GM12878 (cell line): ENCODE results near the gene LMAN2L. TPM values are rescaled to one million over a fixed set of nuclear protein-coding genes. Genes with fewer than 3 reads are reported as not detected.

ENCODE experiments used
- ATAC-seq: fragments of 200-7000 bp; cut with Tn5 transposase; 3 replicates; pipeline ENCODE4 v1.9.1; 2020; ENCODE audit warnings: mild to moderate bottlenecking, moderate library complexity
- BruUV-seq: library from RNA; stranded (reverse); fragments of 400-500 nt; replicated peaks from 2 replicates; lab custom pipeline; 2021; lab: Mats Ljungman, UMichigan
- CTCF ChIA-PET: fragments of 300-600 bp; sonication (Branson Sonifier 250); formaldehyde crosslinking; extraction: SDS; loops from one replicate; lab custom pipeline; 2021; ENCODE audit warnings: inconsistent platforms; lab: Yijun Ruan, JAX
- POLR2A ChIA-PET: fragments of 350-600 bp; formaldehyde crosslinking; extraction: SDS; loops from one replicate; lab custom pipeline; 2021; ENCODE audit warnings: inconsistent platforms; lab: Charles Lee
- RAD21 ChIA-PET: fragments of 300-600 bp; sonication (Branson Sonifier 250); formaldehyde crosslinking; loops from one replicate; lab custom pipeline; 2023; ENCODE audit warnings: antibody characterized with exemption; ENCODE audit not compliant: unreplicated experiment; lab: Charles Lee
- SMC1A ChIA-PET: fragments of 300-600 bp; sonication (Branson Sonifier 250); formaldehyde crosslinking; loops from one replicate; lab custom pipeline; 2023; ENCODE audit not compliant: unreplicated experiment, uncharacterized antibody; lab: Charles Lee
- DNase-seq: peaks from one replicate; pipeline ENCODE4 v3.0.0-alpha.2; 2011; ENCODE audit warnings: low read depth, low spot score
- FAIRE-seq: peaks from 3 replicates; lab custom pipeline; 2011; peaks lifted over from hg19 to GRCh38; lab: Jason Lieb, UNC
- H2AFZ ChIP-seq: 2 replicates; pipeline ENCODE4 v1.6.0; 2011; ENCODE audit warnings: low read depth, low read length, control low read depth; ENCODE audit not compliant: control insufficient read depth
- H3K27ac ChIP-seq: 2 replicates; pipeline ENCODE4 v1.5.1; 2011; ENCODE audit warnings: control low read depth; ENCODE audit not compliant: control insufficient read depth, insufficient read depth
- H3K27me3 ChIP-seq, 2 experiments: replicated peaks in 1 of 2; 2 replicates each; pipeline versions ENCODE4 v1.6.0 to v1.6.1; 2011; ENCODE audit warnings: low read length in 1 of 2; ENCODE audit not compliant: control insufficient read depth in 2 of 2, insufficient read depth in 2 of 2
- H3K36me3 ChIP-seq, 2 experiments: 2 replicates each; pipeline ENCODE4 v1.5.1; 2011; ENCODE audit warnings: low read length in 1 of 2; ENCODE audit not compliant: control insufficient read depth in 2 of 2, insufficient read depth in 2 of 2
- H3K4me1 ChIP-seq: 2 replicates; pipeline ENCODE4 v1.6.1; 2011; ENCODE audit warnings: mild to moderate bottlenecking, low read length, moderate library complexity, mixed read lengths; ENCODE audit not compliant: control insufficient read depth, insufficient read depth
- H3K4me2 ChIP-seq: 2 replicates; pipeline ENCODE4 v1.6.0; 2011; ENCODE audit warnings: control low read depth; ENCODE audit not compliant: control insufficient read depth, insufficient read depth
- H3K4me3 ChIP-seq: fragments of 200-600 bp; sonication (generic); 2 replicates; pipeline ENCODE4 v1.5.1; 2016
- H3K79me2 ChIP-seq: 2 replicates; pipeline ENCODE4 v1.6.0; 2011; ENCODE audit warnings: low read length; ENCODE audit not compliant: control insufficient read depth, insufficient read depth
- H3K9ac ChIP-seq: 2 replicates; pipeline ENCODE4 v1.8.0; 2011; ENCODE audit warnings: low read length, control low read depth, mixed read lengths; ENCODE audit not compliant: control insufficient read depth, insufficient read depth
- H3K9me3 ChIP-seq: replicated peaks from 3 replicates; pipeline ENCODE4 v1.5.1; 2011; ENCODE audit warnings: mild to moderate bottlenecking, low read length; ENCODE audit not compliant: control insufficient read depth, insufficient read depth
- H4K20me1 ChIP-seq: 2 replicates; pipeline ENCODE4 v1.6.0; 2011; ENCODE audit not compliant: control insufficient read depth, insufficient read depth
- ASH2L ChIP-seq: fragments of 300-600, 200-600 bp; sonication (generic); IDR thresholded peaks from 2 replicates; pipeline ENCODE4 v1.6.1; 2017; ENCODE audit warnings: low read depth, mild to moderate bottlenecking, borderline replicate concordance
- BCL11A ChIP-seq: IDR thresholded peaks from 2 replicates; pipeline ENCODE4 v1.6.1; 2011; ENCODE audit warnings: low read depth, low read length
- BHLHE40 ChIP-seq, 2 experiments: fragments of 450-650 bp in 1 of 2; IDR thresholded peaks; 2 replicates each; pipeline ENCODE4 v1.6.1; 2011 to 2017; ENCODE audit warnings: low read depth in 2 of 2, borderline replicate concordance in 1 of 2, improper control_type of control experiment in 1 of 2, low read length in 1 of 2, mild to moderate bottlenecking in 1 of 2
- CBX3 ChIP-seq: fragments of 200-600 bp; sonication (generic); IDR thresholded peaks from 2 replicates; pipeline ENCODE4 v1.6.1; 2016; ENCODE audit warnings: low read depth, borderline replicate concordance
- CHD4 ChIP-seq: fragments of 200-600 bp; sonication (generic); IDR thresholded peaks from 2 replicates; pipeline ENCODE4 v1.6.1; 2016; ENCODE audit warnings: mild to moderate bottlenecking
- DPF2 ChIP-seq: fragments of 450-650 bp; IDR thresholded peaks from 2 replicates; pipeline ENCODE4 v1.6.1; 2017; ENCODE audit warnings: mild to moderate bottlenecking
- MXI1 ChIP-seq: fragments of 150-350 bp; IDR thresholded peaks from 2 replicates; pipeline ENCODE4 v1.6.1; 2011; ENCODE audit warnings: low read depth, mild to moderate bottlenecking, inconsistent platforms, low read length, improper control_type of control experiment
- POLR2A ChIP-seq: IDR thresholded peaks from 2 replicates; pipeline ENCODE4 v1.6.1; 2011; ENCODE audit warnings: low read depth, mild to moderate bottlenecking, low read length
- POU2F2 ChIP-seq: IDR thresholded peaks from 3 replicates; pipeline ENCODE4 v1.6.1; 2011; ENCODE audit warnings: low read depth, mild to moderate bottlenecking, low read length, borderline replicate concordance
- RAD51 ChIP-seq: fragments of 450-650 bp; IDR thresholded peaks from 2 replicates; pipeline ENCODE4 v1.6.1; 2016; ENCODE audit warnings: moderate library complexity, mild to moderate bottlenecking, inconsistent platforms
- RUNX3 ChIP-seq: IDR thresholded peaks from 2 replicates; pipeline ENCODE4 v1.6.1; 2012; ENCODE audit warnings: low read length, inconsistent platforms
- TCF12 ChIP-seq: IDR thresholded peaks from 2 replicates; pipeline ENCODE4 v1.6.1; 2011; ENCODE audit warnings: low read depth, mild to moderate bottlenecking, low read length
- ZNF24 ChIP-seq: fragments of 450-650 bp; IDR thresholded peaks from 2 replicates; pipeline ENCODE4 v1.6.1; 2017; ENCODE audit warnings: antibody characterized with exemption, mild to moderate bottlenecking
- WGBS: methylation state at CpG from one replicate; pipeline ENCODE4 v1.1.6; 2016; ENCODE audit warnings: low lambda C conversion rate; ENCODE audit not compliant: insufficient replicate concordance, insufficient coverage; ENCODE audit errors: missing lambda C conversion rate; 5-methylcytosine and 5-hydroxymethylcytosine counted together
- in situ Hi-C: fragments of 300-500 bp; cut with MboI; formaldehyde crosslinking; loops from 9 replicates; pipeline ENCODE4 v1.14.3; 2018; ENCODE audit warnings: mixed read lengths
- intact Hi-C: fragments of 100-400 bp; cut with micrococcal nuclease; formaldehyde crosslinking; loops from one replicate; pipeline ENCODE4 v1.14.2; 2022; ENCODE audit not compliant: unreplicated experiment
- polyA plus RNA-seq, 11 experiments: library from polyadenylated mRNA; depleted of rRNA in 4 of 11; unstranded in 6 of 11; stranded (reverse) in 5 of 11; fragments of >200 nt; fragmentation: Nextera tagmentation in 4 of 11; fragmentation: Illumina TruSeq in 1 of 11; extraction: Ambion mirVana in 4 of 11; extraction: Trizol in 1 of 11; gene quantifications; 1 replicate in 1 of 11; 2 replicates in 10 of 11; pipeline versions ENCODE4 v1.2.1 to v1.2.3, GENCODE V29; 2011 to 2016; ENCODE audit warnings: inconsistent platforms in 2 of 11, missing spikeins in 2 of 11, low read depth in 1 of 11
- total RNA-seq, 4 experiments: library from RNA; depleted of rRNA in 3 of 4; stranded (reverse); fragments of >200 nt in 3 of 4; fragmentation: Illumina TruSeq in 1 of 4; extraction: Trizol in 1 of 4; gene quantifications; 2 replicates each; pipeline versions ENCODE4 v1.2.1 to v1.2.3, GENCODE V29; 2013 to 2021
- TF ChIP-seq, protein P1 (sequence below): fragments of 450-650 bp; IDR thresholded peaks from 2 replicates; pipeline ENCODE4 v1.6.1; 2017; ENCODE audit warnings: low read depth, mild to moderate bottlenecking, moderate library complexity
- TF ChIP-seq, protein P2 (sequence below): fragments of 450-650 bp; IDR thresholded peaks from 2 replicates; pipeline ENCODE4 v1.6.1; 2017; ENCODE audit warnings: borderline replicate concordance

The LMAN2L gene
- total and polyA plus RNA-seq, 10 of the 15 experiments (the other 5 are each of a cell fraction or from before 2014, with no cell fraction given) = 5.7 to 16.3 (median 10.7) TPM

DNA sequence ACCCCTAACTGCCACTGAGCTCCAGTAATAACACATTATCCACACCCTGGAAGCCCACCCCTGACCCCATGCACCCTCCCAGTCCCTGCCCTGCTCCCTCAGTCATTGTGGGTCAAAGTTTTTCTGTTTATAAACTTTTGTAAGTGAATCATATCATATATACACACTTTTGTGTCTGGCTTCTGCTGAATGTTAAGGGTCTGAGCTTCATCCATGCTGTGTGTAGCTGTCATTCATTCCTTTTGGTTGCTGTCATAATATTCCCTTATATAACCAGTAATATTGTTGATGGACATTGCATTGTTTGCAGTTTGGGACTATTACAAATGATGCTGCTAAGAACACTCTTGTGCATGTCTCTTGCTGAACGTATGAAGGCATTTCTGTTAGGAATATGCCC, 35.3 kb upstream of the LMAN2L start:
- no peak overlapping the region for H3K27ac ChIP-seq

DNA sequence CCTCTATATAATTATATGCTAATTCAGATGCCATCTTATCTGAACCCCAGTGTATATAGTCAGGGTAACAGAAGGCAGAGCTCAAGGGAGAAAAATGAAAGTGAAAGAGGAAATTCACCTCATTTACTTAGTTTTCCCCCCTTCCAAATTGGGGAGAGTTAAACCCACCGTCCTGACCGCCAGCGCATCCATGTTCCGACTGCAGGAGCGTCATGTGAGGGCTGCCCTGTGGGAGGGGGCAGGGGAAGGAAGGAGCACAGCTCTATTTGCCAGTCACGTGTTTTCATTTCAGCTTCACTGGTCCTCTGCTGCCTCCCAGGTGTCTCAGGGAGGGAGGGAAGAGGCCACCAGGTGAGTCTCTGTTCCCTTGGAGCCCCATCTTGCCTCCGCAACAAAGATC, 34.1 kb upstream of the LMAN2L start:
- no peaks in the 10 kb centered on the region for H3K9me3 ChIP-seq
- 11% methylated on average over 7 of the region's 7 CpGs for WGBS
- intact Hi-C loops (loop anchor here (2.0 kb wide), 1 partner anchor 13 kb away; the partner anchor contains the start of gene CNNM4), in situ Hi-C loops (no loop called here)
- POLR2A ChIA-PET = interaction anchor here (0.5 to 3.9 kb wide), 12 partner anchors 11 to 1675 kb away, joined by 3 to 88 read pairs (median 4); partner anchors contain the start of genes CNNM3, CNNM4 and KANSL3
- peak overlapping the region; percentile 71 for H3K27ac ChIP-seq
- FAIRE-seq = peak; percentile 7
- peak overlapping the region; percentile 73 for H3K4me2 ChIP-seq
- no peak for DNase-seq
- CTCF ChIA-PET = interaction anchor here (0.7 to 7.6 kb wide), 16 partner anchors 9 to 450 kb away, joined by 3 to 153 read pairs (median 4); partner anchors contain the start of genes ANKRD39, CNNM3 and CNNM4
- H3K27me3 ChIP-seq = no peaks in the 10 kb centered on the region
- no peaks in the 10 kb centered on the region; a peak in 2 of 4 replicates for H3K36me3 ChIP-seq
- SMC1A ChIA-PET = interaction anchor here (0.7 to 7.7 kb wide), 11 partner anchors 10 to 429 kb away, joined by 3 to 100 read pairs (median 4); partner anchors contain the start of gene CNNM4
- H2AFZ ChIP-seq = peak overlapping the region; percentile 81
- peak overlapping the region; percentile 54 for H3K4me3 ChIP-seq
- ATAC-seq = peak; percentile 66
- H3K4me1 ChIP-seq = peaks cover 52% of the 10 kb centered on the region
- BruUV-seq = no TSS peak
- no peaks in the 10 kb centered on the region for H4K20me1 ChIP-seq
- peaks cover 19% of the 10 kb centered on the region for H3K79me2 ChIP-seq
- peak overlapping the region; percentile 41; the same call in 1 of the 2 replicates for H3K9ac ChIP-seq
- RAD21 ChIA-PET = interaction anchor here (0.6 to 3.7 kb wide), 12 partner anchors 9 to 338 kb away, joined by 3 to 92 read pairs (median 4); partner anchors contain the start of genes ANKRD39, CNNM3 and CNNM4
- TF ChIP-seq POU2F2 (peak; percentile 27; the same call in 1 of the 3 replicates), MXI1 (0 out of 2 replicates have a peak, but pooled peaks have one; percentile 33), RAD51 (peak; percentile 92), RUNX3 (peak; percentile 76), BHLHE40 (IDR thresholded peaks at IDR 0.05; ENCODE audit: borderline replicate concordance in 1 of 2, low read depth in 2 of 2, low read length in 1 of 2) (peak; percentile 88 to 92), POLR2A (peak; percentile 25; the same call in 1 of the 2 replicates), TCF12 (0 out of 2 replicates have a peak, but pooled peaks have one; percentile 5), DPF2 (peak; percentile 48; the same call in 1 of the 2 replicates), BCL11A (0 out of 2 replicates have a peak, but pooled peaks have one; percentile 4)
- TF ChIP-seq, protein P1, sequence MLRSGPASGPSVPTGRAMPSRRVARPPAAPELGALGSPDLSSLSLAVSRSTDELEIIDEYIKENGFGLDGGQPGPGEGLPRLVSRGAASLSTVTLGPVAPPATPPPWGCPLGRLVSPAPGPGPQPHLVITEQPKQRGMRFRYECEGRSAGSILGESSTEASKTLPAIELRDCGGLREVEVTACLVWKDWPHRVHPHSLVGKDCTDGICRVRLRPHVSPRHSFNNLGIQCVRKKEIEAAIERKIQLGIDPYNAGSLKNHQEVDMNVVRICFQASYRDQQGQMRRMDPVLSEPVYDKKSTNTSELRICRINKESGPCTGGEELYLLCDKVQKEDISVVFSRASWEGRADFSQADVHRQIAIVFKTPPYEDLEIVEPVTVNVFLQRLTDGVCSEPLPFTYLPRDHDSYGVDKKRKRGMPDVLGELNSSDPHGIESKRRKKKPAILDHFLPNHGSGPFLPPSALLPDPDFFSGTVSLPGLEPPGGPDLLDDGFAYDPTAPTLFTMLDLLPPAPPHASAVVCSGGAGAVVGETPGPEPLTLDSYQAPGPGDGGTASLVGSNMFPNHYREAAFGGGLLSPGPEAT = peak; percentile 82
- TF ChIP-seq, protein P2, sequence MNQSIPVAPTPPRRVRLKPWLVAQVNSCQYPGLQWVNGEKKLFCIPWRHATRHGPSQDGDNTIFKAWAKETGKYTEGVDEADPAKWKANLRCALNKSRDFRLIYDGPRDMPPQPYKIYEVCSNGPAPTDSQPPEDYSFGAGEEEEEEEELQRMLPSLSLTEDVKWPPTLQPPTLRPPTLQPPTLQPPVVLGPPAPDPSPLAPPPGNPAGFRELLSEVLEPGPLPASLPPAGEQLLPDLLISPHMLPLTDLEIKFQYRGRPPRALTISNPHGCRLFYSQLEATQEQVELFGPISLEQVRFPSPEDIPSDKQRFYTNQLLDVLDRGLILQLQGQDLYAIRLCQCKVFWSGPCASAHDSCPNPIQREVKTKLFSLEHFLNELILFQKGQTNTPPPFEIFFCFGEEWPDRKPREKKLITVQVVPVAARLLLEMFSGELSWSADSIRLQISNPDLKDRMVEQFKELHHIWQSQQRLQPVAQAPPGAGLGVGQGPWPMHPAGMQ = no peak

More for the DNA sequence above, 35.3 kb upstream of the LMAN2L start:
- no peak for TF ChIP-seq CBX3
- no peak for TF ChIP-seq ZNF24
- TF ChIP-seq TCF12 = no peak
- TF ChIP-seq CHD4 = no peak
- TF ChIP-seq ASH2L = no peak
- TSS peak; percentile 29 for BruUV-seq
- FAIRE-seq (no peak), ATAC-seq (no peak), DNase-seq (no peak)
- RAD21 ChIA-PET = interaction anchor here (0.6 to 3.7 kb wide), 5 partner anchors 9 to 248 kb away, joined by 3 to 92 read pairs (median 3); partner anchors contain the start of gene CNNM4
- Histone ChIP-seq H3K4me1 (peaks cover 48% of the 10 kb centered on the region), H3K4me3 (no peak overlapping the region), H3K79me2 (peaks cover 16% of the 10 kb centered on the region), H3K9ac (no peak overlapping the region), H4K20me1 (no peaks in the 10 kb centered on the region), H3K4me2 (0 out of 2 replicates have a peak overlapping the region, but pooled peaks have one; percentile 38), H2AFZ (no peak overlapping the region), H3K36me3 (no peaks in the 10 kb centered on the region; a peak in 2 of 4 replicates), H3K9me3 (no peaks in the 10 kb centered on the region), H3K27me3 (no peaks in the 10 kb centered on the region)
- intact Hi-C loops = loop anchor here (2.0 kb wide), 1 partner anchor 14 kb away; the partner anchor contains the start of gene CNNM4
- POLR2A ChIA-PET = interaction anchor here (0.8 to 3.9 kb wide), 6 partner anchors 9 to 137 kb away, joined by 3 to 88 read pairs (median 6); partner anchors contain the start of genes CNNM3, CNNM4 and KANSL3
- CTCF ChIA-PET = interaction anchor here (0.6 to 7.6 kb wide), 13 partner anchors 10 to 248 kb away, joined by 3 to 153 read pairs (median 4); partner anchors contain the start of genes ANKRD39 and CNNM4
- in situ Hi-C loops = no loop called here
- SMC1A ChIA-PET = interaction anchor here (0.6 to 7.7 kb wide), 10 partner anchors 9 to 265 kb away, joined by 3 to 100 read pairs (median 4); partner anchors contain the start of gene CNNM4
- 94% methylated on average over 1 of the region's 1 CpG for WGBS
